GM23248 (cell line): ENCODE measurements around the gene CST1. TPM values are rescaled to one million over a fixed set of nuclear protein-coding genes. Genes with fewer than 3 reads are reported as not detected.
"Not testable (repeated sequence)": the region's sequence is repeated elsewhere in the genome, so short reads cannot be mapped to it uniquely, and the experiment has no call there.

ENCODE experiments used
- DNase-seq: peaks from one replicate; pipeline ENCODE4 v3.0.0-alpha.2; 2015
- H2AFZ ChIP-seq: fragments of 200-600 bp; sonication (generic); 2 replicates; pipeline ENCODE4 v1.6.1; 2016; ENCODE audit warnings: antibody characterized with exemption
- H3F3A ChIP-seq: fragments of 200-600 bp; sonication (generic); 2 replicates; pipeline ENCODE4 v1.6.1; 2016; ENCODE audit warnings: mild to moderate bottlenecking, antibody characterized with exemption, mixed run types; ENCODE audit not compliant: insufficient read depth
- H3K27ac ChIP-seq: fragments of 200-600 bp; sonication (generic); 2 replicates; pipeline ENCODE4 v1.5.1; 2016; ENCODE audit warnings: mild to moderate bottlenecking
- H3K27me3 ChIP-seq: fragments of 200-600 bp; sonication (generic); replicated peaks from 2 replicates; pipeline ENCODE4 v1.6.1; 2016; ENCODE audit warnings: mild to moderate bottlenecking; ENCODE audit not compliant: insufficient read depth
- H3K36me3 ChIP-seq: fragments of 200-600 bp; sonication (generic); 2 replicates; pipeline ENCODE4 v1.6.1; 2016; ENCODE audit warnings: low read depth, mild to moderate bottlenecking
- H3K4me1 ChIP-seq: fragments of 200-600 bp; sonication (generic); 2 replicates; pipeline ENCODE4 v1.6.1; 2016; ENCODE audit warnings: mild to moderate bottlenecking; ENCODE audit not compliant: insufficient read depth
- H3K4me2 ChIP-seq: fragments of 200-600 bp; sonication (generic); one replicate; pipeline ENCODE4 v1.6.1; 2016; ENCODE audit warnings: mild to moderate bottlenecking; ENCODE audit not compliant: unreplicated experiment
- H3K4me3 ChIP-seq: fragments of 200-600 bp; sonication (generic); 2 replicates; pipeline ENCODE4 v1.5.1; 2016; ENCODE audit warnings: mild to moderate bottlenecking
- H3K79me2 ChIP-seq: fragments of 200-600 bp; sonication (generic); 2 replicates; pipeline ENCODE4 v1.6.1; 2016; ENCODE audit warnings: mild to moderate bottlenecking; ENCODE audit not compliant: insufficient read depth
- H3K9ac ChIP-seq: fragments of 200-600 bp; sonication (generic); 2 replicates; pipeline ENCODE4 v1.6.1; 2016; ENCODE audit warnings: mild to moderate bottlenecking
- H3K9me2 ChIP-seq: fragments of 200-600 bp; sonication (generic); 2 replicates; pipeline ENCODE4 v1.6.1; 2016; ENCODE audit warnings: mixed run types, mild to moderate bottlenecking, moderate library complexity; ENCODE audit not compliant: insufficient read depth
- H3K9me3 ChIP-seq: fragments of 200-600 bp; sonication (generic); one replicate; pipeline ENCODE4 v1.6.1; 2017; ENCODE audit warnings: low read depth
- H4K20me1 ChIP-seq: fragments of 200-600 bp; sonication (generic); 2 replicates; pipeline ENCODE4 v1.6.0; 2016; ENCODE audit not compliant: insufficient read depth
- EZH2 ChIP-seq: fragments of 200-600 bp; sonication (generic); IDR thresholded peaks from 2 replicates; pipeline ENCODE4 v1.6.1; 2018; ENCODE audit warnings: antibody characterized with exemption, mild to moderate bottlenecking; ENCODE audit not compliant: insufficient read depth, poor library complexity, severe bottlenecking
- EZH2phosphoT487 ChIP-seq: fragments of 200-600 bp; sonication (generic); IDR thresholded peaks from 2 replicates; pipeline ENCODE4 v1.6.1; 2018; ENCODE audit warnings: antibody characterized with exemption, moderate library complexity, mild to moderate bottlenecking, low read depth; ENCODE audit not compliant: insufficient read depth
- WGBS, 2 experiments: methylation state at CpG; one replicate each; pipeline ENCODE4 v1.1.6; 2015 to 2017; ENCODE audit warnings: low lambda C conversion rate in 2 of 2, low coverage in 1 of 2; ENCODE audit errors: missing lambda C conversion rate in 2 of 2; 5-methylcytosine and 5-hydroxymethylcytosine counted together
- in situ Hi-C: fragments of 300-500 bp; cut with MboI; formaldehyde crosslinking; loops from 2 replicates; pipeline ENCODE4 v1.15.0; 2020
- polyA plus RNA-seq: library from polyadenylated mRNA; unstranded; fragments of >200 nt; fragmentation: Nextera tagmentation; extraction: Ambion mirVana; gene quantifications from 2 replicates; pipeline ENCODE4 v1.2.1, GENCODE V29; 2016
- total RNA-seq: library from RNA; depleted of rRNA; stranded (reverse); fragments of >200 nt; shearing (Covaris generic); gene quantifications from 2 replicates; pipeline ENCODE4 v1.2.3, GENCODE V29; 2014; rRNA removed

Gene CST1, protein sequence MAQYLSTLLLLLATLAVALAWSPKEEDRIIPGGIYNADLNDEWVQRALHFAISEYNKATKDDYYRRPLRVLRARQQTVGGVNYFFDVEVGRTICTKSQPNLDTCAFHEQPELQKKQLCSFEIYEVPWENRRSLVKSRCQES
- not detected in 2 replicates for total RNA-seq
- not detected in 2 replicates for polyA plus RNA-seq

DNA sequence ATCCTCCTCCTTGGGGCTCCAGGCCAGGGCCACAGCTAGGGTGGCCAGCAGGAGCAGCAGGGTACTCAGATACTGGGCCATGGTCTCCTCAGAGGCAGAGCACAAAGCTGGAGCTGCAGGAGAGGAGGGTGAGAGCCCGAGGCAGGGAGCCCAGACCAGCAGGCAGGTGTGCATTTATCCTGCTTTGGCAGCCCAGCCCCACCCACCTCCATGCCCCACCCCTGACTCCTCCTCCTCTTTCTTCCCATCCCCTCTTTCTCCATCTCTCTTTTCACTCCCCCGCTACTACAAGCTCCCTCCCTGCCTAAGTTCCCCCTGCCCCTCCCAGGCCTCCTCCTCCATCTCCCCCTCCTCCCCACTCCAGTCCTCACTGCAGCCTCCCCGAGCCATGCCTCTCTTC, at the start of gene CST1:
Gene CST1, minus strand, starts transcription at position 150 of the 400 bp plus-strand sequence. Its CDS starts 69 bp downstream, at position 81.
- H3K4me3 ChIP-seq, H3F3A ChIP-seq, H3K9me2 ChIP-seq, H3K27ac ChIP-seq, H3K27me3 ChIP-seq, H3K9ac ChIP-seq, in situ Hi-C loops, H4K20me1 ChIP-seq, H3K36me3 ChIP-seq, DNase-seq, H3K4me2 ChIP-seq, H2AFZ ChIP-seq, H3K9me3 ChIP-seq, H3K79me2 ChIP-seq: not testable (repeated sequence)
- WGBS, 2 experiments: 30% methylated on average over 3 of the region's 3 CpGs; no CpG with 5 or more reads in 1 of the 2 experiments
- H3K4me1 ChIP-seq: peaks cover 11% of the 10 kb centered on the region

DNA sequence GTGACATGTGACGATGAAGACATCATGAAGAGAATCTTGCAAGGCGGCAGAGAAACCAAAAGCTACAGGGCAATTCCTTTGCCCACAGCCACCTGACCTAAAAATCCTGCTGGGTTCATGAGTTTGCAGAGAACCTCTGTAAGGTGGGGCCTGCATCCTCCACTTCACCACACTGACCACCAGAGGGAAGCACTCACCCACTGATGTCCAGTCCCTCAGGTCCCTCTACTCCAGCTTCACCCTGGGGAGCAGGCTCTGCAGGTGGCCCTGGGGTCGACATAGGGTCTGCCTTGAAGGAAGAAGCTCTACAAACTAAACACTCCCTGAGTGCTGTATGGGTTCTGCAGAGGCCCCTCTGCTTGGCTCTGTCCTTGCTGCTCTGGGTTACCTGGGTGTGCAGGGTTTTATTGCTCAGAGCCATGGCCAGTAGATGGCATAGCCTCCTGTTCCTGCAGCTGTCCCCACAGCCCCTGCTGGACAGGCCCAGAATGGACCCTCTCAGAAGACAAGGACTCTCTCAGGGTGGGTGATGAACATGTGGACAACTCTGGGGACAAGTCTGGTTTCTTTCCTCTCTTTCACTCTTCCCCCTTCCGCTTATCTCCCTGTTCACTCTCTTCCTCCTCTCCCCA, 48.6 kb upstream of the CST1 start:
- H3K27me3 ChIP-seq, in situ Hi-C loops, H3K4me1 ChIP-seq, H3K9ac ChIP-seq, H3F3A ChIP-seq, H3K36me3 ChIP-seq, H3K79me2 ChIP-seq, H3K27ac ChIP-seq, H2AFZ ChIP-seq, H3K4me2 ChIP-seq, H3K9me3 ChIP-seq, H3K4me3 ChIP-seq, H3K9me2 ChIP-seq, H4K20me1 ChIP-seq: not testable (repeated sequence)
- peak; percentile 33 for DNase-seq
- WGBS, 2 experiments: 22 to 23% methylated on average over 4 of the region's 4 CpGs

DNA sequence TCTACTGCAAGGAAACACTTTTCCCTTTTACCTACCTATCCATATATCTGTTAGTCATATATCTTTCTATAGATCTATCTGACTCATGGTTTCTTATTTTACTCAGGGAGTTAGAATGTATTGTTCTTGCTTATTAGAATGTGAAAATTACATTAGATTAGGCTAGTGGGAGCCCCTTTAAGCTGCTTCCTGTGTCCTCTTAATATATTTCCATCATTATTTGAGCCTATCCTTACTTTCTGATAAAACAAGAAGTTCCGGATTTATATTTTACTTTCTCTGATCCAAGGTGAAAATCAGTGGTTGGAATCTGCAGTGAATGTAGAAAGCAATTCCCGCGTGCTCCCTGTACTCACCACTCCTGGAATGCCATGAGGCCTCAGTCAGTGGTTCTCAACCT, 44.8 kb upstream of the CST1 start:
- no peaks in the 10 kb centered on the region for H3K9me3 ChIP-seq
- H2AFZ ChIP-seq: no peak overlapping the region
- no peaks in the 10 kb centered on the region for H3F3A ChIP-seq
- no peaks in the 10 kb centered on the region for H3K36me3 ChIP-seq
- H3K4me2 ChIP-seq: no peak overlapping the region
- no peak for DNase-seq
- no peaks in the 10 kb centered on the region for H3K79me2 ChIP-seq
- H3K27ac ChIP-seq: no peak overlapping the region
- TF ChIP-seq EZH2phosphoT487 (no peak), EZH2 (no peak)
- no peak overlapping the region for H3K9ac ChIP-seq
- 66 to 80% methylated on average over 3 of the region's 3 CpGs for WGBS, 2 experiments
- H3K4me1 ChIP-seq: no peaks in the 10 kb centered on the region
- in situ Hi-C loops: no loop called here
- H3K9me2 ChIP-seq: no peaks in the 10 kb centered on the region
- H4K20me1 ChIP-seq: no peaks in the 10 kb centered on the region
- no peak overlapping the region for H3K4me3 ChIP-seq
- peaks cover 12% of the 10 kb centered on the region for H3K27me3 ChIP-seq

DNA sequence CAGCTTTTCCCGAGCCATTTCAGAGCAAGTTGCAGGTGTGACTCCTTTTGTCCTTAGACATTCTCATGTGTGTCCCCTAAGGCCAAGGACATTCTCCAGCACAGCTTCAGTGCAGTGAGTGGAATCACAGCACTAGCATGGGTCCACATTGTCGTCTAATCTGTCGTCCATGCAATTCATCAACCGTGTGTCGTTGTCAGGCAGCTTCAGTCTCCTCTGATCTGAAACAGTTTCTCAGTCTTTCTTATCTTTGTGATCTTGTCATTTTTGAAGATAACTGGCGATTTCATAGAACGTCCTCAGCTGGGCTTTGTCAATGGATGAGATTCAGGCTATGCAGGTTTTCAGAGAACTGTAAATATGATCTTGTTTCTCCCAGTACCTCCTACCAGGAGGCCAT, 44.1 kb upstream of the CST1 start:
- Histone ChIP-seq H2AFZ (no peak overlapping the region), H3K4me3 (no peak overlapping the region), H3K9me3 (no peaks in the 10 kb centered on the region), H3K79me2 (no peaks in the 10 kb centered on the region), H3K4me2 (no peak overlapping the region), H3K9me2 (no peaks in the 10 kb centered on the region), H3K36me3 (no peaks in the 10 kb centered on the region), H4K20me1 (no peaks in the 10 kb centered on the region), H3K27ac (no peak overlapping the region), H3K27me3 (peaks cover 12% of the 10 kb centered on the region), H3K4me1 (no peaks in the 10 kb centered on the region), H3F3A (no peaks in the 10 kb centered on the region), H3K9ac (no peak overlapping the region)
- in situ Hi-C loops: no loop called here
- WGBS, 2 experiments: 35 to 40% methylated on average over 7 of the region's 7 CpGs
- DNase-seq: no peak
- TF ChIP-seq EZH2: no peak
- no peak for TF ChIP-seq EZH2phosphoT487

DNA sequence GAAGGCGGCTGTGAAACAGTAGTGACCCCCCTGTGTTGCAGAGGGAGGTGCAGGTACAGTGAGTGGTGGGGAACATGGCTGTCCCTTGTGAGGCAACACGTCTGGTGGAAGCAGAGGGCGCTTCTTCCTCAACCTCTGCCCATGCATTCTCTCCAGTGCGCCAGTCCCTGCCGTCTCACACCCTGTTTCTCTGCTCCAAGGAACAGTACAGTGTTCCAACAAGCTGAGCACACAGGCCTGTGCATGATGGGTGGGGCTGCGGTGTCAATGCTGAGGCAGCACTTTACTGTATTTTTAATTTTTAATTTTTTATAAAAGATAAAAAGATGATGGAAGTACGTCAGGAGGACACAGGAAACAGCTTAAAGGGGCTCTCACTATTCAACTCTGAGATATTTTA, 43.3 kb upstream of the CST1 start:
- Histone ChIP-seq H3K79me2 (no peaks in the 10 kb centered on the region), H3K27me3 (peaks cover 12% of the 10 kb centered on the region), H3K4me2 (no peak overlapping the region), H3K9ac (no peak overlapping the region), H3K4me3 (no peak overlapping the region), H4K20me1 (no peaks in the 10 kb centered on the region), H3K36me3 (no peaks in the 10 kb centered on the region), H3K9me3 (no peaks in the 10 kb centered on the region), H3F3A (no peaks in the 10 kb centered on the region), H2AFZ (no peak overlapping the region), H3K4me1 (no peaks in the 10 kb centered on the region), H3K27ac (no peak overlapping the region), H3K9me2 (no peaks in the 10 kb centered on the region)
- DNase-seq: no peak
- TF ChIP-seq EZH2phosphoT487: no peak
- TF ChIP-seq EZH2: no peak
- 7 to 8% methylated on average over 7 of the region's 7 CpGs for WGBS, 2 experiments
- in situ Hi-C loops: no loop called here
